ENCODE data around the gene USH1C.
A peak's percentile ranks its signal among the peaks of the same experiment; 100 is the strongest.

The USH1C gene

GRCh38 chr11:17506942-17507341, 37.3 kb downstream of the USH1C start:
- H3K9me3 ChIP-seq (ENCODE audit: insufficient read depth, low read length): no peaks in the 10 kb centered on the region
- no peak overlapping the region for H3K9ac ChIP-seq (ENCODE audit: low read length)
- H3K4me3 ChIP-seq (ENCODE audit: low read length): no peak overlapping the region
- no peaks in the 10 kb centered on the region for H3K4me1 ChIP-seq (ENCODE audit: low read length)
- H4K20me1 ChIP-seq (ENCODE audit: insufficient read depth, low read length): no peaks in the 10 kb centered on the region
- H3K27ac ChIP-seq (ENCODE audit: low read length): no peak overlapping the region
- H3K79me2 ChIP-seq (ENCODE audit: low read length): no peaks in the 10 kb centered on the region
- no peak overlapping the region for H3K4me2 ChIP-seq (ENCODE audit: low read length)
- no peak overlapping the region for H2AFZ ChIP-seq (ENCODE audit: low read depth, low read length)
- TF ChIP-seq CTCF (IDR thresholded peaks at IDR 0.05; ENCODE audit: low read depth, low read length): no peak
- TF ChIP-seq EZH2phosphoT487 (IDR thresholded peaks at IDR 0.05; ENCODE audit: low read depth): no peak
- H3K27me3 ChIP-seq (ENCODE audit: low read depth, low read length): peaks cover 65% of the 10 kb centered on the region
- H3K36me3 ChIP-seq (replicated peaks; ENCODE audit: low read depth, low read length): no peaks in the 10 kb centered on the region

GRCh38 chr11:17506314-17506713, 37.9 kb downstream of the USH1C start:
- H3K27me3 ChIP-seq (ENCODE audit: low read depth, low read length): peaks cover 59% of the 10 kb centered on the region
- no peaks in the 10 kb centered on the region for H4K20me1 ChIP-seq (ENCODE audit: insufficient read depth, low read length)
- no peak overlapping the region for H2AFZ ChIP-seq (ENCODE audit: low read depth, low read length)
- TF ChIP-seq EZH2phosphoT487 (IDR thresholded peaks at IDR 0.05; ENCODE audit: low read depth): no peak
- no peak for TF ChIP-seq CTCF (IDR thresholded peaks at IDR 0.05; ENCODE audit: low read depth, low read length)
- H3K4me3 ChIP-seq (ENCODE audit: low read length): no peak overlapping the region
- no peaks in the 10 kb centered on the region for H3K9me3 ChIP-seq (ENCODE audit: insufficient read depth, low read length)
- no peak overlapping the region for H3K4me2 ChIP-seq (ENCODE audit: low read length)
- H3K79me2 ChIP-seq (ENCODE audit: low read length): no peaks in the 10 kb centered on the region
- H3K36me3 ChIP-seq (replicated peaks; ENCODE audit: low read depth, low read length): no peaks in the 10 kb centered on the region
- H3K4me1 ChIP-seq (ENCODE audit: low read length): no peaks in the 10 kb centered on the region
- H3K27ac ChIP-seq (ENCODE audit: low read length): no peak overlapping the region
- H3K9ac ChIP-seq (ENCODE audit: low read length): no peak overlapping the region

GRCh38 chr11:17505146-17505545, 39.1 kb downstream of the USH1C start:
- Histone ChIP-seq H3K27me3 (ENCODE audit: low read depth, low read length) (peaks cover 49% of the 10 kb centered on the region), H2AFZ (ENCODE audit: low read depth, low read length) (no peak overlapping the region), H3K9ac (ENCODE audit: low read length) (no peak overlapping the region), H3K4me3 (ENCODE audit: low read length) (no peak overlapping the region), H3K4me1 (ENCODE audit: low read length) (no peaks in the 10 kb centered on the region), H4K20me1 (ENCODE audit: insufficient read depth, low read length) (no peaks in the 10 kb centered on the region), H3K79me2 (ENCODE audit: low read length) (no peaks in the 10 kb centered on the region), H3K36me3 (replicated peaks; ENCODE audit: low read depth, low read length) (no peaks in the 10 kb centered on the region), H3K27ac (ENCODE audit: low read length) (no peak overlapping the region), H3K9me3 (ENCODE audit: insufficient read depth, low read length) (no peaks in the 10 kb centered on the region), H3K4me2 (ENCODE audit: low read length) (0 out of 2 replicates have a peak overlapping the region, but pooled peaks have one; percentile 4)
- TF ChIP-seq EZH2phosphoT487 (IDR thresholded peaks at IDR 0.05; ENCODE audit: low read depth) (no peak), CTCF (IDR thresholded peaks at IDR 0.05; ENCODE audit: low read depth, low read length) (no peak)

GRCh38 chr11:17504330-17505107, 39.7 kb downstream of the USH1C start:
- H3K4me2 ChIP-seq (ENCODE audit: low read length): 0 out of 2 replicates have a peak overlapping the region, but pooled peaks have one; percentile 4
- no peaks in the 10 kb centered on the region for H3K36me3 ChIP-seq (replicated peaks; ENCODE audit: low read depth, low read length)
- peak; percentile 90 for TF ChIP-seq CTCF (IDR thresholded peaks at IDR 0.05; ENCODE audit: low read depth, low read length)
- TF ChIP-seq EZH2phosphoT487 (IDR thresholded peaks at IDR 0.05; ENCODE audit: low read depth): no peak
- peaks cover 52% of the 10 kb centered on the region for H3K27me3 ChIP-seq (ENCODE audit: low read depth, low read length)
- H3K9ac ChIP-seq (ENCODE audit: low read length): no peak overlapping the region
- no peak overlapping the region for H2AFZ ChIP-seq (ENCODE audit: low read depth, low read length)
- no peaks in the 10 kb centered on the region for H4K20me1 ChIP-seq (ENCODE audit: insufficient read depth, low read length)
- no peak overlapping the region for H3K27ac ChIP-seq (ENCODE audit: low read length)
- H3K79me2 ChIP-seq (ENCODE audit: low read length): no peaks in the 10 kb centered on the region
- H3K4me3 ChIP-seq (ENCODE audit: low read length): no peak overlapping the region
- H3K4me1 ChIP-seq (ENCODE audit: low read length): no peaks in the 10 kb centered on the region
- no peaks in the 10 kb centered on the region for H3K9me3 ChIP-seq (ENCODE audit: insufficient read depth, low read length)

Measured in OCI-LY3 (cell line).